ENCODE measurements around the gene AUTS2. TPM values are rescaled to one million over a fixed set of nuclear protein-coding genes. Genes with fewer than 3 reads are reported as not detected.

The AUTS2 gene
- total and polyA plus RNA-seq, 9 of the 15 experiments (the other 6 are each of a cell fraction or from before 2014, with no cell fraction given): 0.58 TPM; not detected in 8

GRCh38 chr7:69591805-69592204 is 6.5 kb upstream of the AUTS2 start:
- Histone ChIP-seq H3K79me2 (ENCODE audit: control insufficient read depth, insufficient read depth, low read length) (no peaks in the 10 kb centered on the region), H3K4me2 (ENCODE audit: insufficient read depth, low read length) (no peak overlapping the region), H3K36me3 (ENCODE audit: control insufficient read depth, insufficient read depth, low read length) (no peaks in the 10 kb centered on the region), H4K20me1 (replicated peaks; ENCODE audit: control insufficient read depth, insufficient read depth, low read length) (no peaks in the 10 kb centered on the region), H3K9ac (ENCODE audit: insufficient read depth in 1 of 2, low read depth in 2 of 2, low read length in 2 of 2) (no peak overlapping the region), H2AFZ (ENCODE audit: low read depth, low read length) (no peak overlapping the region), H3K27me3 (ENCODE audit: control insufficient read depth in 2 of 2, insufficient read depth in 2 of 2, low read length in 2 of 2) (peaks cover 2 to 4% of the 10 kb centered on the region in 2 experiments; a peak in 1 of 5 replicates), H3K27ac (ENCODE audit: extremely low read depth, low read depth, low read length) (no peak overlapping the region), H3K9me1 (ENCODE audit: control insufficient read depth, insufficient read depth, low read length) (no peaks in the 10 kb centered on the region), H3K4me3 (no peak overlapping the region), H3K9me3 (replicated peaks; ENCODE audit: control insufficient read depth, insufficient read depth, low read depth, low read length) (no peaks in the 10 kb centered on the region), H3K4me1 (replicated peaks in 1 of 2; ENCODE audit: control insufficient read depth in 2 of 2, insufficient read depth in 2 of 2, low read length in 2 of 2) (no peaks in the 10 kb centered on the region)
- no peak for DNase-seq (ENCODE audit: extremely low read depth in 1 of 4, low spot score in 3 of 4)
- no peak for ATAC-seq
- intact Hi-C loops (cut with micrococcal nuclease) (no loop called here), in situ Hi-C loops (cut with MboI) (no loop called here)
- BruUV-seq (replicated peaks): no TSS peak
- CTCF ChIA-PET (ENCODE audit: low intra/inter-chr PET ratio): no interaction called here
- WGBS (ENCODE audit: insufficient coverage, low coverage, missing lambda C conversion rate): 1% methylated on average over 12 of the region's 14 CpGs
- no peak for FAIRE-seq
- POLR2A ChIA-PET: interaction anchor here (0.6 to 1.1 kb wide), 2 partner anchors 11 to 635 kb away, joined by 3 to 7 read pairs; no protein-coding TSS in a partner anchor
- TF ChIP-seq NR2F6 (CRISPR knock-in tag; IDR thresholded peaks at IDR 0.05) (no peak), ZNF766 (CRISPR knock-in tag; conservative IDR thresholded peaks at IDR 0.05) (no peak), ZNF3 (CRISPR knock-in tag; IDR thresholded peaks at IDR 0.05) (no peak), KAT2B (IDR thresholded peaks at IDR 0.05; ENCODE audit: low read depth, low read length) (no peak), RBM34 (IDR thresholded peaks at IDR 0.05; ENCODE audit: borderline replicate concordance, insufficient read depth, low read length) (no peak), TCFL5 (CRISPR knock-in tag; conservative IDR thresholded peaks at IDR 0.05) (no peak), STAT5A (IDR thresholded peaks at IDR 0.05; ENCODE audit: borderline replicate concordance, low read length) (no peak), TEAD4 (IDR thresholded peaks at IDR 0.05; ENCODE audit: low read length) (no peak), TEAD4 (CRISPR knock-in tag; IDR thresholded peaks at IDR 0.05; ENCODE audit: borderline replicate concordance) (no peak), CBX2 (IDR thresholded peaks at IDR 0.05; ENCODE audit: insufficient read depth, low read length, poor library complexity, severe bottlenecking) (no peak), HEY1 (CRISPR knock-in tag; IDR thresholded peaks at IDR 0.05; ENCODE audit: borderline replicate concordance) (no peak), FUS (optimal IDR thresholded peaks at IDR 0.05; ENCODE audit: low read depth, low read length) (no peak), ADNP (tag; IDR thresholded peaks at IDR 0.05) (no peak), CHD1 (IDR thresholded peaks at IDR 0.05; ENCODE audit: low read length) (no peak)
- TF ChIP-seq, protein P1, sequence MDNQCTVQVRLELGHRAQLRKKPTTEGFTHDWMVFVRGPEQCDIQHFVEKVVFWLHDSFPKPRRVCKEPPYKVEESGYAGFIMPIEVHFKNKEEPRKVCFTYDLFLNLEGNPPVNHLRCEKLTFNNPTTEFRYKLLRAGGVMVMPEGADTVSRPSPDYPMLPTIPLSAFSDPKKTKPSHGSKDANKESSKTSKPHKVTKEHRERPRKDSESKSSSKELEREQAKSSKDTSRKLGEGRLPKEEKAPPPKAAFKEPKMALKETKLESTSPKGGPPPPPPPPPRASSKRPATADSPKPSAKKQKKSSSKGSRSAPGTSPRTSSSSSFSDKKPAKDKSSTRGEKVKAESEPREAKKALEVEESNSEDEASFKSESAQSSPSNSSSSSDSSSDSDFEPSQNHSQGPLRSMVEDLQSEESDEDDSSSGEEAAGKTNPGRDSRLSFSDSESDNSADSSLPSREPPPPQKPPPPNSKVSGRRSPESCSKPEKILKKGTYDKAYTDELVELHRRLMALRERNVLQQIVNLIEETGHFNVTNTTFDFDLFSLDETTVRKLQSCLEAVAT (IDR thresholded peaks at IDR 0.05): no peak
- TF ChIP-seq, protein P2, sequence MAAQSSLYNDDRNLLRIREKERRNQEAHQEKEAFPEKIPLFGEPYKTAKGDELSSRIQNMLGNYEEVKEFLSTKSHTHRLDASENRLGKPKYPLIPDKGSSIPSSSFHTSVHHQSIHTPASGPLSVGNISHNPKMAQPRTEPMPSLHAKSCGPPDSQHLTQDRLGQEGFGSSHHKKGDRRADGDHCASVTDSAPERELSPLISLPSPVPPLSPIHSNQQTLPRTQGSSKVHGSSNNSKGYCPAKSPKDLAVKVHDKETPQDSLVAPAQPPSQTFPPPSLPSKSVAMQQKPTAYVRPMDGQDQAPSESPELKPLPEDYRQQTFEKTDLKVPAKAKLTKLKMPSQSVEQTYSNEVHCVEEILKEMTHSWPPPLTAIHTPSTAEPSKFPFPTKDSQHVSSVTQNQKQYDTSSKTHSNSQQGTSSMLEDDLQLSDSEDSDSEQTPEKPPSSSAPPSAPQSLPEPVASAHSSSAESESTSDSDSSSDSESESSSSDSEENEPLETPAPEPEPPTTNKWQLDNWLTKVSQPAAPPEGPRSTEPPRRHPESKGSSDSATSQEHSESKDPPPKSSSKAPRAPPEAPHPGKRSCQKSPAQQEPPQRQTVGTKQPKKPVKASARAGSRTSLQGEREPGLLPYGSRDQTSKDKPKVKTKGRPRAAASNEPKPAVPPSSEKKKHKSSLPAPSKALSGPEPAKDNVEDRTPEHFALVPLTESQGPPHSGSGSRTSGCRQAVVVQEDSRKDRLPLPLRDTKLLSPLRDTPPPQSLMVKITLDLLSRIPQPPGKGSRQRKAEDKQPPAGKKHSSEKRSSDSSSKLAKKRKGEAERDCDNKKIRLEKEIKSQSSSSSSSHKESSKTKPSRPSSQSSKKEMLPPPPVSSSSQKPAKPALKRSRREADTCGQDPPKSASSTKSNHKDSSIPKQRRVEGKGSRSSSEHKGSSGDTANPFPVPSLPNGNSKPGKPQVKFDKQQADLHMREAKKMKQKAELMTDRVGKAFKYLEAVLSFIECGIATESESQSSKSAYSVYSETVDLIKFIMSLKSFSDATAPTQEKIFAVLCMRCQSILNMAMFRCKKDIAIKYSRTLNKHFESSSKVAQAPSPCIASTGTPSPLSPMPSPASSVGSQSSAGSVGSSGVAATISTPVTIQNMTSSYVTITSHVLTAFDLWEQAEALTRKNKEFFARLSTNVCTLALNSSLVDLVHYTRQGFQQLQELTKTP (IDR thresholded peaks at IDR 0.05; ENCODE audit: low read depth in 1 of 2, partially characterized antibody in 2 of 2): no peak
